Glutamatergic neuron (in vitro differentiated cells): ENCODE results near the gene NUCB1. TPM values are rescaled to one million over a fixed set of nuclear protein-coding genes. Genes with fewer than 3 reads are reported as not detected.
"Not testable (repeated sequence)": the region's sequence is repeated elsewhere in the genome, so short reads cannot be mapped to it uniquely, and the experiment has no call there.

Source experiments
- DNase-seq: peaks from one replicate; pipeline ENCODE4 v3.0.0; 2022
- H3K27ac Mint-ChIP-seq: one replicate; pipeline ENCODE4 v1.8.0; 2020; ENCODE audit warnings: mild to moderate bottlenecking, mixed read lengths, inconsistent platforms; ENCODE audit not compliant: unreplicated experiment
- H3K27me3 Mint-ChIP-seq: one replicate; pipeline ENCODE4 v1.8.0; 2020; ENCODE audit warnings: mild to moderate bottlenecking, moderate library complexity, mixed read lengths, inconsistent platforms; ENCODE audit not compliant: unreplicated experiment
- H3K36me3 Mint-ChIP-seq: one replicate; pipeline ENCODE4 v1.8.0; 2020; ENCODE audit warnings: mild to moderate bottlenecking, mixed read lengths, inconsistent platforms; ENCODE audit not compliant: unreplicated experiment
- H3K4me1 Mint-ChIP-seq: one replicate; pipeline ENCODE4 v1.8.0; 2020; ENCODE audit warnings: mild to moderate bottlenecking, low read depth, mixed read lengths, inconsistent platforms; ENCODE audit not compliant: unreplicated experiment
- H3K4me3 Mint-ChIP-seq: one replicate; pipeline ENCODE4 v1.8.0; 2020; ENCODE audit warnings: mild to moderate bottlenecking, mixed read lengths, inconsistent platforms; ENCODE audit not compliant: unreplicated experiment
- H3K9me3 Mint-ChIP-seq: one replicate; pipeline ENCODE4 v1.8.0; 2020; ENCODE audit warnings: mild to moderate bottlenecking, moderate library complexity, mixed read lengths, inconsistent platforms; ENCODE audit not compliant: unreplicated experiment
- CTCF ChIP-seq: fragments of 200-600 bp; sonication (generic); IDR thresholded peaks from one replicate; pipeline ENCODE4 v1.5.0; 2021; ENCODE audit not compliant: partially characterized antibody, unreplicated experiment
- total RNA-seq: library from RNA; stranded (reverse); fragmentation: NEBNext Ultra II Directional; extraction: Animal tissue kit (Norgen Biotek cat#: 25700); gene quantifications from one replicate; pipeline ENCODE4 v1.2.1, GENCODE V29; 2021; ENCODE audit not compliant: unreplicated experiment

The NUCB1 gene
- total RNA-seq, 1 donor from 2014 or later = 115 TPM

GRCh38 chr19:48905664-48906063, 5.6 kb downstream of the NUCB1 start:
- Mint-ChIP-seq H3K4me3 (no peak overlapping the region), H3K36me3 (no peaks in the 10 kb centered on the region), H3K4me1 (peaks cover 5% of the 10 kb centered on the region), H3K27ac (no peak overlapping the region), H3K9me3 (peaks cover 3% of the 10 kb centered on the region), H3K27me3 (peaks cover 1% of the 10 kb centered on the region)
- no peak for TF ChIP-seq CTCF
- DNase-seq = no peak

- Mint-ChIP-seq H3K9me3 (peaks cover 3% of the 10 kb centered on the region), H3K27ac (no peak overlapping the region), H3K36me3 (no peaks in the 10 kb centered on the region), H3K27me3 (peaks cover 1% of the 10 kb centered on the region), H3K4me1 (no peaks in the 10 kb centered on the region), H3K4me3 (no peak overlapping the region)
- TF ChIP-seq CTCF = no peak
- DNase-seq = no peak
These were observed 6.2 kb downstream of the NUCB1 start for GRCh38 chr19:48906324-48906723.

GRCh38 chr19:48907671-48908070, 7.6 kb downstream of the NUCB1 start:
- H3K4me3 Mint-ChIP-seq = no peak overlapping the region
- H3K27ac Mint-ChIP-seq = no peak overlapping the region
- no peaks in the 10 kb centered on the region for H3K4me1 Mint-ChIP-seq
- DNase-seq = no peak
- peaks cover 1% of the 10 kb centered on the region for H3K9me3 Mint-ChIP-seq
- H3K27me3 Mint-ChIP-seq = peaks cover 1% of the 10 kb centered on the region
- no peak for TF ChIP-seq CTCF
- H3K36me3 Mint-ChIP-seq = no peaks in the 10 kb centered on the region

- H3K9me3 Mint-ChIP-seq = not testable (repeated sequence)
These were observed 9.4 kb downstream of the NUCB1 start for GRCh38 chr19:48909424-48910077.

DNA sequence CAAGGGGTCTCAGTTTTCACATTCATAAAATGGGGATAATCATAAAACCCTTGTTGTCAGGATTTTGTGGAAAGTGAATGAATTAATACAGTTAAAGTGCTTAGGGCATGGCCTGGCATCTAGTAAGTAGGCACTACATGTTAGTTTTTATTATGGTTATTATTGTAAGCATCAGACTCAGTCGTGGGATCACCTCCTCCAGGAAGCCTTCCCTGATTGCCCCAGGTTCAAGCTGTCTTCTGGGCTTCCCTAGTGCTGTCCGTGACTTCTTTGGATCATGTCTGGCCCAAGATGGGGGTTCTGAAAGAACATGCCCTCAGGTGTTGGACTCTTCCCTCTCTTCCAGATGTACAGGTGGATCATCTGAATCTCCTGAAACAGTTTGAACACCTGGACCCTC, 10.7 kb downstream of the NUCB1 start:
- Mint-ChIP-seq H3K4me3 (no peak overlapping the region), H3K9me3 (peaks cover 1% of the 10 kb centered on the region), H3K27ac (no peak overlapping the region), H3K27me3 (peaks cover 6% of the 10 kb centered on the region), H3K36me3 (no peaks in the 10 kb centered on the region), H3K4me1 (no peaks in the 10 kb centered on the region)
- DNase-seq = no peak
- TF ChIP-seq CTCF = no peak

More at GRCh38 chr19:48909424-48910077, 9.4 kb downstream of the NUCB1 start:
- H3K27ac Mint-ChIP-seq, H3K4me3 Mint-ChIP-seq, H3K36me3 Mint-ChIP-seq, H3K4me1 Mint-ChIP-seq, H3K27me3 Mint-ChIP-seq, DNase-seq: not testable (repeated sequence)
